Fibroblast of peridontal ligament (primary cell): Measurements from ENCODE around the gene UBE4A.

ENCODE experiments used
- DNase-seq: peaks from one replicate; pipeline ENCODE4 v3.0.0-alpha.2; 2010; ENCODE audit errors: extremely low read depth

The UBE4A gene

DNA sequence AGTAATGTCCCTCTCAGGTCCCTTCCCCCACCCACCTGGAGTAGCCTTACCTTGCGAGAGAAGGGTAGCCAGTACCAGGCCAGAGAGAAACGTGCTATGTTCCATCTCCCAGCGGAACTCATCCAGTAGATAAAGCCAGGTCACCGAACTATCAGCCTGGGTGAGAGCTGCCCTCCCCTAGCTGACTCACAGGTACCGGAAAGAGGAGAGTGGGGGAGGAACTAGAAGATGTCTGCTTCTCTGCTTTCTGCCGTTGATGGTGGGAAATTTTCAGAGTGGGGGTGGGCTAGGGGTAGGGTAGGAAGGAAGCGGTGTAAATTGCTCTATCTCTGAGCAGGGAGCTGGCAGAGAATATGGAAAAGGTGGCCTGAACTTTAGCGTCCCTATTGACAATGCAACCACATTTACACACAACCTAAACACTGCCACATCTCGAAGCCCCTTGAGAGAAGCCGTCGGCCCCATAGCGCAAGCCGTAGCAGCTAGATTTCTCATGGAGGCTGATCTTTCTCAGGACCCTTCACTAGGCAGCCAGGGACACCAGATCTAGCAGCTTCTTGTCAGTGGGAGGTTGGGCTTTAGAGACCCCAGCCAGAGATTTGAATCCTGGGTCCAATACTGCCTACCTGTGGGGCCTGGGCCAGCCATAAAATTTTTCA, 16.8 kb upstream of the UBE4A start, which contains the start of gene CD3D:
TSS of gene CD3D (minus strand) at position 203 of the 659 bp plus-strand sequence. CDS start at position 105, 98 bp downstream.
- DNase-seq = no peak

DNA sequence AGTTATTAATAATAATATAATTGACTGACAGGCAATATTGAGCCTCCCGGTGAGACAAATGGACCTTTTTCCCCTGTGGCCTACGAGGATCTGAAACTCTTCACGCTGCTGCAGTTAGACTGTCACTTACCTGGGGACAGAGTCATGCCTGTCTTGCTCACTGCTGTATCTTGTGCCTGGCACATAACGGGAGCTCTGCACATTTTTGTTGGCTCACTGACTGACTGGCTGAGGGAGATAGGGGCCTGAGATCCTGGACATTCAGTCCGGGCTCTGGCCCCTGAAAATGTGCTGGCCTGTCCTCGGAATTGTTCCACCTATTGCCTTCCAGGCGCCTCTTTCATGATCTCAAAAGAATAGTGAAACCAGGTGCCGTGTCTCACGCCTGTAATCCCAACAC, 16.2 kb upstream of the UBE4A start:
- no peak for DNase-seq

DNA sequence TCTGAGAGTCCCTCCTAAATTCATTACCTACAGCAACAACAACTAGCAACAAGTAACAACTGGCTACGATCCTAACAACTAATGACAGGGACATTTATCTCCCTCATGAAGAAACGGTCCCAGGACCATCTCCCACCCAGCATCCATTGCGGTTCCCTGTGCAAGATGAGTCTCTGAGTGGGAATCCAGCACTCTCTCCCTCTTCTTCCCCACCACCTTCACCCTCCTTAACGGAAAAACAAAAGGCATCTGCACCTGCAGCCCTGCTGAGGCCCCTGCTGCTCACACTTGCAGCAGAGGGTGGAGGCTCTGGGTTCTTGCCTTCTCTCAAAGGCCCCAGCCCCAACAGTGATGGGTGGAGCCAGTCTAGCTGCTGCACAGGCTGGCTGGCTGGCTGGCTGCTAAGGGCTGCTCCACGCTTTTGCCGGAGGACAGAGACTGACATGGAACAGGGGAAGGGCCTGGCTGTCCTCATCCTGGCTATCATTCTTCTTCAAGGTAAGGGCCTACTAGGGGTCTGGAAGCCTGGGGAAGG, 15.4 kb upstream of the UBE4A start, which contains the start of gene CD3G:
TSS of gene CD3G (plus strand) at position 364 of the 535 bp plus-strand sequence. CDS start at position 444, 80 bp downstream.
- no peak for DNase-seq

DNA sequence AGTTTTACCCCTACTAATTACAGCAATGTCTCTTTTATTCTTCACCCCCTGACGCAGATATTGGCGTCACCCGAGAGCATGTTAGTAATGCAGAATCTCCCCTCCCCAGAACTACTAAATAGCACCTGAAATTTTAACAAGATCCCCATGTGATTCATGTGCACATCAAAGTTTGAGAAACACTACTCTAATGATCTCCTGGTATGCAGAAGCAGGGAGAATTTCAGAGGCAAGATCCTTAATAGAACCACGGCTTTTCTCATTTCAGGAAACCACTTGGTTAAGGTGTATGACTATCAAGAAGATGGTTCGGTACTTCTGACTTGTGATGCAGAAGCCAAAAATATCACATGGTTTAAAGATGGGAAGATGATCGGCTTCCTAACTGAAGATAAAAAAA, 9.9 kb upstream of the UBE4A start:
- DNase-seq = no peak

DNA sequence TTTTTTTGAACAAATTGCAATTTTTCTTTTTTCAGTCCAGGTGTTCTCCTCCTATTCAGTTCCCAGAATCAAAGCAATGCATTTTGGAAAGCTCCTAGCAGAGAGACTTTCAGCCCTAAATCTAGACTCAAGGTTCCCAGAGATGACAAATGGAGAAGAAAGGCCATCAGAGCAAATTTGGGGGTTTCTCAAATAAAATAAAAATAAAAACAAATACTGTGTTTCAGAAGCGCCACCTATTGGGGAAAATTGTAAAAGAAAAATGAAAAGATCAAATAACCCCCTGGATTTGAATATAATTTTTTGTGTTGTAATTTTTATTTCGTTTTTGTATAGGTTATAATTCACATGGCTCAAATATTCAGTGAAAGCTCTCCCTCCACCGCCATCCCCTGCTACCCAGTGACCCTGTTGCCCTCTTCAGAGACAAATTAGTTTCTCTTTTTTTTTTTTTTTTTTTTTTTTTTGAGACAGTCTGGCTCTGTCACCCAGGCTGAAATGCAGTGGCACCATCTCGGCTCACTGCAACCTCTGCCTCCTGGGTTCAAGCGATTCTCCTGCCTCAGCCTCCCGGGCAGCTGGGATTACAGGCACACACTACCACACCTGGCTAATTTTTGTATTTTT, 6.2 kb upstream of the UBE4A start:
- DNase-seq = peak; percentile 53

DNA sequence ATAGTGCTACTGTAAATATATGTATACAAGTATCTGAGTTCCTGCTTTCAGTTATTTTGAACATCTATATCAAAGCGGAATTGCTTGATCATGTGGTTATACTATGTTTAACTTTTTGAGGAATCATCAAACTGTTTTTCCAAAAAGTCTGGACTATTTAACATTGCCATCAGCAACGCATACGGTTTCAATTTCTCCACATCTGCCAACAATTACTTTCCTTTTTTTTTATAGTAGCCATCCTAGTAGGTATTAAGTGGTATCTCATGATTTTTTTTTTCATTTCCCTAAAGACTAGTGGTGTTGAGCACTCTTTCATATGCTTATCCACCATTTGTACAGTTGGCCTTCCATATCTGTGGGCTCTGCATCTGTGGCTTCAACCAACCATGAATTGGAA, 1.3 kb upstream of the UBE4A start:
- DNase-seq = peak; percentile 86

DNA sequence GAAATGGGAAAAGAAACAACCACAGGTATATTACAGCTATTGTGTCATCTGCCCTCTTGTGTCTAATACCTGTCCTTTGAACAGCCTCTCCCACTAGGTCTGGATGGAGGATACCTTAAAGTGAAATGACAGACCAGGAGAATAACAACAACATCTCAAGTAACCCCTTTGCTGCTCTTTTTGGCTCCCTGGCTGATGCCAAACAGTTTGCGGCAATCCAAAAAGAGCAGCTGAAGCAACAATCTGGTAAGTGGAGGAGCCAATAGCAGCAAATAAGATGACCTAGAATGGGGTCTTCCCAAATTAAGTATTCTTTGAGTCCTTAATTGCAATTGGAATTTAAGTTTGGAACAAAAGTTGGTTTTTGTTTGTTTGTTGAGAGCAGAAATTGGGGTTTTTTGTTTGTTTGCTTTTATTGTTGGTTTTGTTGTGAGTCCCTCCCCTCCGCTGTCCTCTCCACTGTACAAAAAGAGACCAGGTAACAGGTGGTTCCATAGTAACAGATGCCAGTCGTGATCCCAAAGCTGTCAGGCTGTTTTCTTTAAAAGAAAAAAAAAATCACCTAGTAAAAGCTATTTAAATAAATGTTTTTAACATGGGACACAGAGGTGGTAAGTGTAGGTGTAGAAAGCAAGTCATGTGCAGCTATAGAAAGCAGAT, 5.7 kb downstream of the UBE4A start:
- DNase-seq = no peak

DNA sequence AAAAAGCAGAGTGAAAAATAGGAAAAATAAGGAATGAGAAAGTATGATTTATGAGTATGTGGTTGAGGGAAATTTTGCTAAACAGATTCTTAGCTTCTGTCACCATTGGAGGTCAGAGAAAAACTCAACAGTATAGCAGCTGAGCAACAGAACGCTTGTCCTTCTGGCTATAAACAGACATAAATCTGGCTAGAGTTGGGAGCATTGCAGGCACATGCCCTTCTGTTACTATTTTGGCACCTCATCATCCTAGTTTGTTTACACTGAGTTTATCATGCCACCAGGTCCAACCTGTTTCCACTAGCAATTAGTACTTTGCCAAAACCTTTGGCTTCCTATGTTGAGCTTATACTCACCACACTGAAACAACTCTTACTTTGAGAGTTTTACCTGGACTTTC, 6.9 kb downstream of the UBE4A start:
- no peak for DNase-seq

DNA sequence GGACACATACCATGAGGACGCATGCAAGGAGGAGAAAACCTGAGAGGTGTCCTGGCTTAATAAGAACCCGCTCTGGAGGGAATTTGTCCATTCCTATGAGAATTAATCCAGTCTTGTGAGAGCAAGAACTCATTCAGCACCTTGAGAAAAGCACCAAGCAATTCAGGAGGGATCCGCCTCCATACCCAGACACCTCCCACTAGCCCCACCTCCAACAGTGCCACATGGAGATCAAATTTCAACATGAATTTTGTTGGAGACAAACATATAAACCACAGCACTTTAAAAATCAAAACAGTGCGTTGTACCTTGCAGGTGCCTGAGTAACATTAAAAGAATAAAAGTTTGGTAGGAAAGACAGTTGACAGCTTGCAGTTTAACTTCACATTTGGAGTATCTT, 11.4 kb downstream of the UBE4A start:
- DNase-seq = no peak

DNA sequence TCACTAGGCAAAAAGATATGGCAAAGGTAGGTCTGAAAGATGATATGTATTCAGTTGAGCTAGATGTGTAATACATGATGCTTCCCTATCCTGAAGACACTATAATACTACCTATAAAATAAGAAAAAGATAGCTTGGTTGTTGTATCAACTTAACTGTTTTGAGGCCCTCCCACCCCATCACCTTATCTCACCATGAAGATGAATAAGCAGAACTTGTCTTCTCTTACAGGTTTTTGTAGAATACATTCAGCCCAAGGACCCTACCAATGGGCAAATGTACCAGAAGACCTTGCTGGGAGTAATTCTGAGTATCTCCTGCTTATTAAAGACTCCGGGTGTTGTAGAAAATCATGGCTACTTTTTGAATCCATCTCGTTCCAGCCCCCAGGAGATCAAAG, 13.9 kb downstream of the UBE4A start:
- no peak for DNase-seq

DNA sequence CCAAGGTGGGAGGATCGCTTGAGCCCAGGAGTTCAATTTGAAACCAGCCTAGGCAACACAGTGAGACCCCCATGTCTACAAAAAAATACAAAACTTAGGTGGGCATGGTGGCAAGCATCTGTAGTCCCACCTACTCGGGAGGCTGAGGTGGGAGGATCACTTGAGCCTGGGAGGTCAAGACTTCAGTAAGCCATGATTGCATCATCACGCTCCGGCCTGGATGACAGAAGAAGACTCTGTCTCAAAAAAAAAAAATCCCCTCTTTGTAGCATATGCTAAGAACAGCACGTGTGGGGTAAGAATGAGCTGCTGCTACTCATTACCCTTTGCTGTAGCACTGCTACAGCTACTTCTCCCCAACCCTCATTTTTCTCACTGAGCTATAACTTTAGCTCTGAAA, 14.5 kb downstream of the UBE4A start:
- no peak for DNase-seq

DNA sequence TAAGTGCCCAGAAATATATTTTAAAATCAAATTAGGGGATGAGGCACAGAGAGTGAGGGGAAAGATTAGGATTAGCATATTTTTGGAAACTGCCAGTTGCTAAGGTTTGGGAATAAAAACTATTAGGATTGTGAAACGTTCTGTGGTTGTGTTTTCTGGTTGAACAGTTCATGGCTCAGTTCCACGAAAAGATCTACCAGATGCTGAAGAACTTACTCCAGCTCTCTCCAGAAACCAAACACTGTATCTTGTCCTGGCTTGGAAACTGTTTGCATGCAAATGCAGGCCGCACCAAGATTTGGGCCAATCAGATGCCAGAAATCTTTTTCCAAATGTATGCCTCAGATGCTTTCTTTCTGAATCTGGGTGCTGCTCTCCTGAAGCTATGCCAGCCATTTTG, 15.3 kb downstream of the UBE4A start:
- peak; percentile 65 for DNase-seq

DNA sequence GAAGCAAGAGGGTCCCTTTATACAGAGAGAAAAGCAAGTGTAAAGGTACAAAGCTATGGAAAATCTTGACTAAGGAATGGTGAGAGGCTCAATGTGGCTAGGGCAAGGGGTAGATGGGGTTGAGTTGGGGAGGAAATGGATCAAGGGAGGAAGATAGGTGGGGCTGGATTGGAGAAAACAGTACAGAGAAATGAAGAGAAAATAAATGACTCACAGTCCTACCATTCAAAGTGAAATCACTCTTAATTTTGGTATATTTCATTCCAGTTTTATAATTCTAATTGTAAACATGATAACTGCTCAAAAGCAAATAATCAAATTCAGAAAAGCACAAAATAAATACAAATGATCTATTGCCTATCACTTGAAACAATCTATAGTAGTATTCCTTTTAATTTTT, 16.6 kb downstream of the UBE4A start:
- DNase-seq = no peak

DNA sequence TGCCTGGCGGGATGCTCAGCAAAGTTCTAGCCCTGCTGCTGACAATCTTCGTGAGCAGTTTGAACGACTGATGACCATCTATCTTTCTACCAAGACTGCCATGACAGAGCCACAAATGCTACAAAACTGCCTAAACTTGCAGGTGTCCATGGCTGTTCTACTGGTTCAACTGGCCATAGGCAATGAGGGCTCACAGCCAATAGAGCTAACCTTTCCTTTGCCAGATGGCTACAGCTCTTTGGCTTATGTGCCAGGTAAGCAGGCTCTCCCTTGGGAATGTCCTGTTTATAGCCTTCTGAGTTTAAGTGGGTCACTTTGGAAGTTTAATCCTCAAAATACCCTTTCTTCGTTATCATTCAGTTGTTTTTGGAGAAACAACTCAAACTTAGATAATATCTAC, 20.1 kb downstream of the UBE4A start:
- no peak for DNase-seq

DNA sequence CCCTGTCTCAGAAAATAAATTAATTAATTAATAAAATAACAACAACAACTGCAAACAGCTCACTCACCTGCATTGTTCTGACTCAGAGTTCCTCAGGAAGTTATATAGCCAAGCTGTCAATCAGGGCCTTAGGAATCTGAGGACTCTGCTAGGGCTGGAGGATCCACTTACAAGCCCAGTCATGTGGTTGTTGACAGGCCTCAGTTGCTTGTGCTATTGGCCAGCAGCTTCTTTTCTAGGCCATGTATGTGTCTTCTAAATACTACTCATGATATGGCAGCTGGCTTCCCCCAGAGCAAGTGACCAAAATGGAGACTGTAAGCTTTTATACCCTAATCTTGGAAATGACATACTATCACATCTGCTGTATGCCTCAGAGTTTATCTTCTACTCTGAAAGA, 21.2 kb downstream of the UBE4A start:
- DNase-seq = no peak

DNA sequence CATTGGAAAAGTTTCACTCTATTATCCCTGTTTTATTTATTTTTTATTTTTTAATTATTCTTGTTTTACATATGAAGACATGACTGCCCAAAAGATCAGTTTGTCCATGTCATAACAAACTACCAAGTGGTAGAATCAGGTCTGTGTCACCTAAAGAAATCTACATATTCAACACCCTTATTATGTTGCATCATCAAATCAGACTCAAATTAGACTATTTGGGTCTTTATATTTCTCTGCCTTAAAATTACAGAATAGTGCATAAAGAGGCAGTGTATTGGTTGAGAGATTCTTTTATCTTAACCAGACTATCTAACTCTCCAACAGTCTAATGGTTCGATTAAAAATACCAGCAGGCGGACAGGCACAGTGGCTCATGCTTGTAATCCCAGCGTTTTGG, 23.6 kb downstream of the UBE4A start:
- DNase-seq = no peak

DNA sequence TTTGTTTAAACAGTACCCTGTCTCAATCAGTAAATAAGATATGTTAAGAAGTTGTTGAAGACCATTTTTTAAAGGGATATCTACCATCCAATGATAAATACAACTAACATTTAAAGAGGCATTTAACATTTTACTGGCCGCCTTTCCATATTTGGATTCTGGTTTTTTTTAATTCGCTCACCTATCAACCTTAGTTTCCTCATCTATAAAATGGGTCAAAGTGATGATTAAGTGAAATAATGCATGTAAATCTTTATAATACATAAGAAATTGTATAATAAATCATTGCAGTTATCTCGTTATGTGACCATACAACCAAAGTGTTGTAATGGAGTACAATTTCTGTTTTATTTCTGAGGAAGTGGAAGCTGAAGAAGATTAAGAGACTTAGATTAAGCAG, 24.3 kb downstream of the UBE4A start:
- no peak for DNase-seq

DNA sequence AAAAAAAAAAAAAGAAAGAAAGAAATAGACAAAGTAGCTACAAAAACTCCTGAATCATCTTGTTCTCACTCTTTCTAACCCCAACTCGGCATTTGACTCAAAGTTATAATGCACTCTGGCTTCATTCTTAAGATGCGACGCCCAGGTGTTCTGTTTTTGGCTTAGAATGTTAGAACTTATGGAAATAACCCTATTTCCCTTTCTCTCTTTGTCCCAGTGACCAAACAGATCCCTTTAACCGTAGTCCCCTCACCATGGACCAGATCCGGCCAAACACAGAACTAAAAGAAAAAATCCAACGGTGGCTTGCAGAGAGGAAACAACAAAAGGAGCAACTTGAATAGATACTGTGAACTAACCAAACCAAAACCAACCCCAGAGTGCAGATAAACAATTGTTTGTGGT, 36.7 kb downstream of the UBE4A start:
- DNase-seq = no peak

DNA sequence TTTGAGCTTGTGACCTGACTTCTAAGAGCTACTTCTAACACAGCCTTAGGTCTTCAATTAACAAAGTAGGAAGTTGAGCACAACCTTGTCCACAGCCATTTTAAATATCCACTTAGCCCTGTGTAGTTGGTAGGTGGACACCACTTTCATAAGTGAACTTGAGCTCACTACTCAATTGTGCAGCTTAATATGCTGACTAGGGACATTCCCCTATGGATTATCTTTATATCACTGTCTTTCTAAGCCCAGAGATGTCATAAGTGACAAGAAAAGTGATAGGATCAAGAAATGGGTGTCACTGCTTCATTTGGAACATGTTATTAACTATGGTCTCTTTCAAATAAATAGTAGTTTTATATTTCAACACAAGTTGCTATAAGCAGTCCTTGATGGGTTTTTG, 38.0 kb downstream of the UBE4A start:
- DNase-seq = no peak

DNA sequence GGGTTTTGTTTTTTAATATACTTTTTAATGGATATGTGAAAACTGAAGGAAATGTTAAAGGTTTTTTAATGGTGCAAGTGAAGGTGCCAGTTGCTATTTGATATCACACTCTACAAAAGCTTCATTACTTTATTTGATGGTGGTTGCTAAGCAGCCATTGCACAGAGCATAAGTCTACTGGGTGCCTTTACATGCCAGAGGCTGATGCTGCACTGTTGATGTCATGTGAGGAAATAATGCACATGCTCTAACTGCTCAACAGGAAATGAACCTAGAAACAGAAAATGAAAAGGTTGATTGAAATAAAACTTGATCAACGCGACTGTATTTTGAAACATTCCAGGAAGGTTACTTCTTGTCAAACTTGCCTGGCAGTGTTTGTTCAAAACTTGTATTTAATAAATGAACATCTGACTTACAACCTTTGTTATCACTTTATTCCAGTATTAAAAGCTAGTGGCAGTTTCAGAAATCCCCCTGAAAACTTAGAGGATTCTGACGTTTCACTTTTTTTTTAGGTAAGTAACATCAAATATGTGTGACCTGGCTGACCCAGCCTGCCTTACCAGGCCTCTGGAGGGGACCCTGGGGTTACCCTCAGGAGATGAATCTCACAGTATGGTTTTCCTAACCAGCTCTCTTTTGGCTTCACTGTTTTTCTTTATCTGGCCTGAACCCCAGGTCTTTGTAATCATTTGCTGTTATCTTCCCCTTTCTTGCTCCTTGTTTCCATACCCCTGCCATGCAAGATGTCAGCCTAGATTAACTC, 39.6 kb downstream of the UBE4A start:
- peak; percentile 9 for DNase-seq

DNA sequence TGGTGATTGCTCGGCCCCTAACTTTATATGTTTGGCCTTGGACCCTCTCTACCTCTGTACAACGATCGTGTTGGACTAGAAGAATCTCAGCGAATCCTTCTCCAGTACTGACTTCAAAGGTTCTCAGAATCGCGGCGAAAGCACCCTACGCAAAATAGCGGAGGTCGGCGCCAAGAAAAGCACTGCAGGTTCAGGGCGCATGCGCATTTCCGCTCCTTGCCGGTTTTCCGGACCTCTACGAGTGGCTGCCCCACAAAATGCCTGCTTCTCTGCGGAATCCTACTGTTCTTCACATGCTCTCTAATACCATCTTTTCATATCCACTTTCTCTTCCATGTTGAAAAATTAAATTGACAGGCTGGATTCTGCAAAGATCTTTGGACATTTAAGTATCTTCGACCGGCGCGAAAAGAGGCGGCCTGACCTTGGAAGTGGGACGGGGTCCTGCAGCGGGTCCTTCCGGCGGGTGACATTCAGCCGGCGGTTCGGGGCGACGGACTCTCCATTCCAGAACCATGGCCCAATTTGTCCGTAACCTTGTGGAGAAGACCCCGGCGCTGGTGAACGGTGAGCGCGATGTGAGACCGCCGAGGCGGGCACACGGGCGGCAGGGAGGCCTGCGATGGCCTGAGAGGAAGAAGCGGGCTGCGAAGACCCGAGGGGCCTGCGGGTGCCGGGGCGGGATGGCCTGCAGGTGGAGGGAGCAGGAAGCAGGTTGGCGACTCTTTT, 41.9 kb downstream of the UBE4A start, which contains the start of gene ATP5MG:
TSS of gene ATP5MG (plus strand) at position 456 of the 729 bp plus-strand sequence. CDS start at position 516, 60 bp downstream.
- peak; percentile 91 for DNase-seq
